Neural progenitor cell (in vitro differentiated cells): ENCODE measurements around the gene LAMC1. TPM values are rescaled to one million over a fixed set of nuclear protein-coding genes. Genes with fewer than 3 reads are reported as not detected.

Source experiments
- DNase-seq: peaks from one replicate; pipeline ENCODE4 v3.0.0-alpha.2; 2016; ENCODE audit warnings: low spot score
- H2AFZ ChIP-seq: fragments of 200-600 bp; sonication (generic); replicated peaks from 2 replicates; pipeline ENCODE4 v1.6.1; 2016; ENCODE audit warnings: antibody characterized with exemption
- H3F3A ChIP-seq: fragments of 200-600 bp; sonication (generic); 2 replicates; pipeline ENCODE4 v1.6.1; 2016; ENCODE audit warnings: antibody characterized with exemption, low read depth
- H3K27ac ChIP-seq: fragments of 200-600 bp; sonication (generic); 2 replicates; pipeline ENCODE4 v1.5.1; 2016; ENCODE audit warnings: mild to moderate bottlenecking
- H3K27me3 ChIP-seq: fragments of 200-600 bp; sonication (generic); 2 replicates; pipeline ENCODE4 v1.6.1; 2016; ENCODE audit warnings: mild to moderate bottlenecking, moderate library complexity
- H3K36me3 ChIP-seq: fragments of 200-600 bp; sonication (generic); 2 replicates; pipeline ENCODE4 v1.5.1; 2016
- H3K4me1 ChIP-seq: fragments of 200-600 bp; sonication (generic); 2 replicates; pipeline ENCODE4 v1.6.1; 2016; ENCODE audit warnings: mixed run types
- H3K4me2 ChIP-seq: fragments of 200-600 bp; sonication (generic); 2 replicates; pipeline ENCODE4 v1.6.1; 2016
- H3K4me3 ChIP-seq: fragments of 200-600 bp; sonication (generic); 2 replicates; pipeline ENCODE4 v1.5.1; 2016
- H3K79me2 ChIP-seq: fragments of 200-600 bp; sonication (generic); 2 replicates; pipeline ENCODE4 v1.6.1; 2016; ENCODE audit warnings: low read depth
- H3K9ac ChIP-seq: fragments of 200-600 bp; sonication (generic); 2 replicates; pipeline ENCODE4 v1.6.1; 2016
- H3K9me3 ChIP-seq: fragments of 200-600 bp; sonication (generic); 2 replicates; pipeline ENCODE4 v1.5.1; 2016; ENCODE audit warnings: low read depth
- H4K20me1 ChIP-seq: fragments of 200-600 bp; sonication (generic); 2 replicates; pipeline ENCODE4 v1.6.1; 2016; ENCODE audit warnings: low read depth
- H3K27ac Mint-ChIP-seq: 3 replicates; pipeline ENCODE4 v1.8.0; 2021; ENCODE audit warnings: mixed read lengths
- H3K27me3 Mint-ChIP-seq: 2 replicates; pipeline ENCODE4 v1.8.0; 2022; ENCODE audit warnings: low read depth, mild to moderate bottlenecking, inconsistent platforms, moderate library complexity, mixed read lengths; ENCODE audit not compliant: insufficient read depth
- H3K36me3 Mint-ChIP-seq: 3 replicates; pipeline ENCODE4 v1.8.0; 2021; ENCODE audit warnings: mixed read lengths
- H3K4me1 Mint-ChIP-seq: 3 replicates; pipeline ENCODE4 v1.8.0; 2021; ENCODE audit warnings: mixed read lengths
- H3K4me3 Mint-ChIP-seq: 3 replicates; pipeline ENCODE4 v1.8.0; 2021; ENCODE audit warnings: mild to moderate bottlenecking, moderate library complexity, mixed read lengths
- H3K9me3 Mint-ChIP-seq: 3 replicates; pipeline ENCODE4 v1.8.0; 2020; ENCODE audit warnings: mixed read lengths
- EZH2 ChIP-seq: fragments of 200-600 bp; sonication (generic); IDR thresholded peaks from 2 replicates; pipeline ENCODE4 v1.6.1; 2017; ENCODE audit warnings: antibody characterized with exemption, mild to moderate bottlenecking, moderate library complexity
- EZH2phosphoT487 ChIP-seq: fragments of 200-600 bp; sonication (generic); IDR thresholded peaks from 2 replicates; pipeline ENCODE4 v1.6.1; 2017; ENCODE audit warnings: antibody characterized with exemption
- total RNA-seq: library from RNA; depleted of rRNA; stranded (reverse); fragments of >200 nt; gene quantifications from 2 replicates; pipeline ENCODE4 v1.2.3, GENCODE V29; 2015; ENCODE audit warnings: low replicate concordance
- TF ChIP-seq, protein P1 (sequence below): fragments of 200-600 bp; sonication (generic); IDR thresholded peaks from 2 replicates; pipeline ENCODE4 v1.5.1; 2017; ENCODE audit warnings: antibody characterized with exemption, mild to moderate bottlenecking

LAMC1 gene
- total RNA-seq, 1 donor from 2014 or later: 90.2 TPM

DNA sequence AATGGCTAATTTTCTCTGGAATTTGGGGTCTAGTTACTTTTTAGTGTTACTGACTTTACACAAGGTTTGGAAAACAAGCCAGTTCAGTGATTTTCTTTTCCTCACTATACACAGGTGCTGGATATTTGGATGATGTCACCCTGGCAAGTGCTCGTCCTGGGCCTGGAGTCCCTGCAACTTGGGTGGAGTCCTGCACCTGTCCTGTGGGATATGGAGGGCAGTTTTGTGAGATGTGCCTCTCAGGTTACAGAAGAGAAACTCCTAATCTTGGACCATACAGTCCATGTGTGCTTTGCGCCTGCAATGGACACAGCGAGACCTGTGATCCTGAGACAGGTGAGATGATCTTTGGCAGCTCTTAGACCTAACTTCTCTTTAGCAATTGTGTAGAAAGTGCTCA, 98.4 kb downstream of the LAMC1 start:
- Mint-ChIP-seq H3K36me3 (peaks cover 62% of the 10 kb centered on the region), H3K4me3 (no peak overlapping the region), H3K4me1 (no peaks in the 10 kb centered on the region), H3K27ac (no peak overlapping the region), H3K9me3 (no peaks in the 10 kb centered on the region), H3K27me3 (peaks cover 2% of the 10 kb centered on the region)
- no peak for DNase-seq
- Histone ChIP-seq H3K27ac (no peak overlapping the region), H3K9ac (no peak overlapping the region), H3K36me3 (no peaks in the 10 kb centered on the region), H3K4me3 (no peak overlapping the region), H3K79me2 (no peaks in the 10 kb centered on the region), H3F3A (no peaks in the 10 kb centered on the region), H3K4me2 (no peak overlapping the region), H2AFZ (no peak overlapping the region), H3K4me1 (no peaks in the 10 kb centered on the region), H3K9me3 (no peaks in the 10 kb centered on the region), H3K27me3 (no peaks in the 10 kb centered on the region), H4K20me1 (no peaks in the 10 kb centered on the region)
- no peak for TF ChIP-seq EZH2
- TF ChIP-seq EZH2phosphoT487: no peak
- TF ChIP-seq, protein P1, sequence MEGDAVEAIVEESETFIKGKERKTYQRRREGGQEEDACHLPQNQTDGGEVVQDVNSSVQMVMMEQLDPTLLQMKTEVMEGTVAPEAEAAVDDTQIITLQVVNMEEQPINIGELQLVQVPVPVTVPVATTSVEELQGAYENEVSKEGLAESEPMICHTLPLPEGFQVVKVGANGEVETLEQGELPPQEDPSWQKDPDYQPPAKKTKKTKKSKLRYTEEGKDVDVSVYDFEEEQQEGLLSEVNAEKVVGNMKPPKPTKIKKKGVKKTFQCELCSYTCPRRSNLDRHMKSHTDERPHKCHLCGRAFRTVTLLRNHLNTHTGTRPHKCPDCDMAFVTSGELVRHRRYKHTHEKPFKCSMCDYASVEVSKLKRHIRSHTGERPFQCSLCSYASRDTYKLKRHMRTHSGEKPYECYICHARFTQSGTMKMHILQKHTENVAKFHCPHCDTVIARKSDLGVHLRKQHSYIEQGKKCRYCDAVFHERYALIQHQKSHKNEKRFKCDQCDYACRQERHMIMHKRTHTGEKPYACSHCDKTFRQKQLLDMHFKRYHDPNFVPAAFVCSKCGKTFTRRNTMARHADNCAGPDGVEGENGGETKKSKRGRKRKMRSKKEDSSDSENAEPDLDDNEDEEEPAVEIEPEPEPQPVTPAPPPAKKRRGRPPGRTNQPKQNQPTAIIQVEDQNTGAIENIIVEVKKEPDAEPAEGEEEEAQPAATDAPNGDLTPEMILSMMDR: no peak

DNA sequence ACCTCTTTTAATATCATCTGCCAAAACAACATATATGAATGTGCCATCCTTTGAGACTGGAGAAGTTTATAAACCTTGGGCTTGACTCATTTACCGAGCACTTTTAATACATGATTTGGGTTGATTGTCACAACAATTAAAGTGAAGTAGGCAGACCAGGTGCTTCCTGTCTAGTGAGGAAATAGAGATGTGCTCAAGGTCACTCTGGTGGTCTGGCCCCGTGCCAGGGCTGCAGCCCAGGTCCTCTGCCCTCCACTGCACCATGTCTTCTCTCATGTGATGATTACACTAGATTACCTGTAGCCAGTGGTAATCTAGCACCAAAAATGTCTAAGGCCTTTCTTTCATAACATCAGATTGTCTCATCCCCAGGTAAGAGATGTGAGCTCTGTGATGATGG, 101.0 kb downstream of the LAMC1 start:
- Histone ChIP-seq H3K27me3 (no peaks in the 10 kb centered on the region), H3K36me3 (no peaks in the 10 kb centered on the region), H3K9me3 (no peaks in the 10 kb centered on the region), H3K4me2 (no peak overlapping the region), H3F3A (no peaks in the 10 kb centered on the region), H2AFZ (no peak overlapping the region), H3K9ac (no peak overlapping the region), H4K20me1 (no peaks in the 10 kb centered on the region), H3K27ac (no peak overlapping the region), H3K79me2 (no peaks in the 10 kb centered on the region), H3K4me1 (no peaks in the 10 kb centered on the region), H3K4me3 (no peak overlapping the region)
- DNase-seq: no peak
- no peak overlapping the region for H3K27ac Mint-ChIP-seq
- H3K4me1 Mint-ChIP-seq: no peaks in the 10 kb centered on the region
- peaks cover 60% of the 10 kb centered on the region for H3K36me3 Mint-ChIP-seq
- H3K27me3 Mint-ChIP-seq: peaks cover 2% of the 10 kb centered on the region
- no peaks in the 10 kb centered on the region for H3K9me3 Mint-ChIP-seq
- TF ChIP-seq, protein P1: no peak
- TF ChIP-seq EZH2phosphoT487 (no peak), EZH2 (no peak)
- H3K4me3 Mint-ChIP-seq: no peak overlapping the region

DNA sequence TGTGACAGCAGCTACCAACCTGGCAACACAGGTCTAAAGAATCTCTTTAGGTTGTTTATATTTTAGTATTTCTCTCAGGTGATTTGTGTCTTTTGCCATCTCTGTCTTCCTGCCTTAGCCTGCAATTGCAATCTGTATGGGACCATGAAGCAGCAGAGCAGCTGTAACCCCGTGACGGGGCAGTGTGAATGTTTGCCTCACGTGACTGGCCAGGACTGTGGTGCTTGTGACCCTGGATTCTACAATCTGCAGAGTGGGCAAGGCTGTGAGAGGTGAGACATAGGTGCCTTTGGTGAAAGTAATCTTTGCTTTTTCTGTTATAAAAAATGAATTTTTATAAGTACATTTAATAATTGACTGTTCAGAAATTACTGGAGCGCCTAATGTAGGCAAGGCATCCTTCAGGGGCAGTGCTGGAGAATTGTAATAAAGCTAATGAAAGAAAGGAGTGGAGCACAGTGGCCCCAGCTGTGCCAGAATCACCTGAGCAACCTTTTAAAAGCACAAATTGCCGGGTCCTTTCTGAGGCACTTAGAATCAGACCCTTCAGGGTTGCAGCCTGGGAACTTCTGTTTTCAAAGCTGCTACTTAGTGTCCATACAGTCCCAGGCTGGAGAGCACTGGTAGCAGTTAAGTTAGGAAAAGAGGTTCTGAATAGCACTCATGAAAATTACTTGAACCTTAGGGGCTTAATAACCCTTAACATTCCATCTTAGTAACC, 102.2 kb downstream of the LAMC1 start:
- no peaks in the 10 kb centered on the region for H3K36me3 ChIP-seq
- H3K79me2 ChIP-seq: no peaks in the 10 kb centered on the region
- no peaks in the 10 kb centered on the region for H3K27me3 ChIP-seq
- H3F3A ChIP-seq: no peaks in the 10 kb centered on the region
- H3K4me1 Mint-ChIP-seq: no peaks in the 10 kb centered on the region
- no peak overlapping the region for H3K4me2 ChIP-seq
- peaks cover 2% of the 10 kb centered on the region for H3K27me3 Mint-ChIP-seq
- no peak overlapping the region for H3K4me3 ChIP-seq
- DNase-seq: no peak
- no peaks in the 10 kb centered on the region for H3K9me3 Mint-ChIP-seq
- peaks cover 59% of the 10 kb centered on the region for H3K36me3 Mint-ChIP-seq
- no peaks in the 10 kb centered on the region for H3K4me1 ChIP-seq
- TF ChIP-seq, protein P1: no peak
- TF ChIP-seq EZH2 (no peak), EZH2phosphoT487 (no peak)
- no peak overlapping the region for H3K27ac Mint-ChIP-seq
- H3K27ac ChIP-seq: no peak overlapping the region
- no peaks in the 10 kb centered on the region for H3K9me3 ChIP-seq
- no peaks in the 10 kb centered on the region for H4K20me1 ChIP-seq
- no peak overlapping the region for H2AFZ ChIP-seq
- no peak overlapping the region for H3K4me3 Mint-ChIP-seq
- H3K9ac ChIP-seq: no peak overlapping the region
